ENCODE results near the gene XRCC1. TPM values are rescaled to one million over a fixed set of nuclear protein-coding genes. Genes with fewer than 3 reads are reported as not detected.
"Not testable (repeated sequence)": the region's sequence is repeated elsewhere in the genome, so short reads cannot be mapped to it uniquely, and the experiment has no call there.

XRCC1 gene
- total and polyA plus RNA-seq, 3 experiments from 2014 or later: 31.4 to 37.2 (median 37.0) TPM

GRCh38 chr19:43519436-43520088 is 55.8 kb downstream of the XRCC1 start:
- Mint-ChIP-seq H3K36me3 (peaks cover 0 to 16% (median 6%) of the 10 kb centered on the region in 3 donors), H3K4me1 (peaks cover 11 to 17% (median 16%) of the 10 kb centered on the region in 3 donors), H3K4me3 (no peak overlapping the region), H3K9me3 (no peaks in the 10 kb centered on the region), H3K27ac (peak overlapping the region; percentile 1 to 94 (median 26)), H3K27me3 (no peaks in the 10 kb centered on the region)
- CTCF ChIA-PET: interaction anchor here (0.6 to 12.3 kb wide), 30 partner anchors 9 to 155 kb away, joined by 3 to 316 read pairs (median 4); partner anchors contain the start of genes PHLDB3 and ZNF575
- Histone ChIP-seq H3K36me3 (ENCODE audit: insufficient read depth, low read length) (no peaks in the 10 kb centered on the region), H3K9me3 (ENCODE audit: low read length) (no peaks in the 10 kb centered on the region), H3K4me3 (ENCODE audit: low read length) (no peak overlapping the region), H3K4me1 (ENCODE audit: insufficient read depth, low read length) (peaks cover 4% of the 10 kb centered on the region), H3K27ac (ENCODE audit: low read depth, low read length) (no peak overlapping the region), H3K27me3 (ENCODE audit: insufficient read depth, low read length, poor library complexity, severe bottlenecking) (no peaks in the 10 kb centered on the region)
- DNase-seq: peak; percentile 65 to 85 (median 74)
- POLR2A ChIA-PET: interaction anchor here (0.5 to 1.9 kb wide), 4 partner anchors 69 to 150 kb away, joined by 4 to 13 read pairs (median 8); partner anchors contain the start of gene PLAUR

DNA sequence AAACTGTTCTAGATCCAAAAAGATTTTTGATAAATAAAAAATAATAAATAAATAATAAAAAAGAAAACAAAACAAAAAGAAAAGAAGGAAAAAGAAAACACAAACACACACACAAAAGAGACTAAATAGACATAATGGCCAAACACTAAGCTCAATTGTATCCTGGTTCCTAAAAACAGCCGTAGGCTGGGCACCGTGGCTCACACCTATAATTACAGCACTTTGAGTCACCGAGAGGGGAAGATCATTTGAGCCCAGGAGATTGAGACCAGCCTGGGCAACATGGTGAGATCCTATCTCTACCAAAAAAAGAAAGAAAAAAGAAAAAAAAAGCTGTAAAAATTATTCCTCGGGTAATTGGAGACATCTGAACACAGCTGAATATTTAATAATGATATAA is 57.3 kb downstream of the XRCC1 start:
- no peaks in the 10 kb centered on the region for H3K9me3 Mint-ChIP-seq
- H3K4me3 ChIP-seq (ENCODE audit: low read length): no peak overlapping the region
- no peaks in the 10 kb centered on the region for H3K4me1 ChIP-seq (ENCODE audit: insufficient read depth, low read length)
- no peak for DNase-seq
- no peak overlapping the region for H3K4me3 Mint-ChIP-seq
- no peaks in the 10 kb centered on the region for H3K36me3 ChIP-seq (ENCODE audit: insufficient read depth, low read length)
- H3K36me3 Mint-ChIP-seq: peaks cover 0 to 21% (median 6%) of the 10 kb centered on the region in 3 donors
- peaks cover 7 to 13% (median 11%) of the 10 kb centered on the region in 3 donors for H3K4me1 Mint-ChIP-seq
- H3K27ac Mint-ChIP-seq: no peak overlapping the region
- no peaks in the 10 kb centered on the region for H3K27me3 Mint-ChIP-seq
- no peak overlapping the region for H3K27ac ChIP-seq (ENCODE audit: low read depth, low read length)
- no peaks in the 10 kb centered on the region for H3K27me3 ChIP-seq (ENCODE audit: insufficient read depth, low read length, poor library complexity, severe bottlenecking)
- no peaks in the 10 kb centered on the region for H3K9me3 ChIP-seq (ENCODE audit: low read length)
- CTCF ChIA-PET: interaction anchor here (0.7 to 12.3 kb wide), 6 partner anchors 15 to 93 kb away, joined by 3 to 316 read pairs (median 10); partner anchors contain the start of gene ZNF575
- POLR2A ChIA-PET: interaction anchor here (0.6 kb wide), 1 partner anchor 14 kb away, joined by 4 read pairs; the partner anchor contains the start of gene PHLDB3

GRCh38 chr19:43512399-43512798 is 62.9 kb downstream of the XRCC1 start:
- H3K4me3 Mint-ChIP-seq; H3K27me3 ChIP-seq (ENCODE audit: insufficient read depth, low read length, poor library complexity, severe bottlenecking); DNase-seq; H3K27me3 Mint-ChIP-seq; H3K4me3 ChIP-seq (ENCODE audit: low read length); H3K9me3 Mint-ChIP-seq; POLR2A ChIA-PET; H3K4me1 Mint-ChIP-seq; H3K27ac ChIP-seq (ENCODE audit: low read depth, low read length); H3K9me3 ChIP-seq (ENCODE audit: low read length); H3K4me1 ChIP-seq (ENCODE audit: insufficient read depth, low read length): not testable (repeated sequence)
- CTCF ChIA-PET: interaction anchor here (1.7 kb wide), 1 partner anchor 83 kb away, joined by 4 read pairs; the partner anchor contains the start of gene IRGQ
- H3K36me3 Mint-ChIP-seq: peaks cover 0 to 43% (median 8%) of the 10 kb centered on the region in 3 donors
- peaks cover 22% of the 10 kb centered on the region for H3K36me3 ChIP-seq (ENCODE audit: insufficient read depth, low read length)
- H3K27ac Mint-ChIP-seq: peak overlapping the region in 1 of 8 donors; percentile 51

DNA sequence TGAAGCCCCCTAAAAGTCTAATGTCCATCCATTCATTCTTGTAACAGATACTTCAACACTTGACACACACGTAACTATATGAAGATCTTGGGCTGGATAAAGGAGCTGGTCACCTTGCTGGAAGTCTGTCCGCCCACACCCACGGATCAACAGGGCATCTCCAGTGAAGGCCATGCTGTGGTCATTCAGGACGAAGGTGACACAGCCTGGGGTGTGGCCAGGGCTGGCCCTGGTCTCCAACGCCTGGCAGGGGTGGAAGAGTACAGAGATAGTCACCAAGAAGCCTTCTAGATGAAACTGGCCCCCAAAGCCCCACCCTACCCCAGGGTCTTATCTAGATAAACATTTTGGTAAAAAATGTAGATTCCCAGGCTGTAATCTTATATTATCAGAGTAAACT is 64.0 kb downstream of the XRCC1 start:
- Mint-ChIP-seq H3K27me3 (no peaks in the 10 kb centered on the region), H3K9me3 (no peaks in the 10 kb centered on the region), H3K27ac (no peak overlapping the region), H3K4me3 (peak overlapping the region in 1 of 7 donors; percentile 50), H3K36me3 (peaks cover 0 to 40% (median 8%) of the 10 kb centered on the region in 3 donors), H3K4me1 (no peaks in the 10 kb centered on the region)
- Histone ChIP-seq H3K36me3 (ENCODE audit: insufficient read depth, low read length) (peaks cover 22% of the 10 kb centered on the region), H3K9me3 (ENCODE audit: low read length) (no peaks in the 10 kb centered on the region), H3K4me3 (ENCODE audit: low read length) (no peak overlapping the region), H3K27me3 (ENCODE audit: insufficient read depth, low read length, poor library complexity, severe bottlenecking) (no peaks in the 10 kb centered on the region), H3K4me1 (ENCODE audit: insufficient read depth, low read length) (no peaks in the 10 kb centered on the region), H3K27ac (ENCODE audit: low read depth, low read length) (no peak overlapping the region)
- no peak for DNase-seq
- ChIA-PET POLR2A (no interaction called here), CTCF (no interaction called here)

GRCh38 chr19:43510713-43511112 is 64.6 kb downstream of the XRCC1 start:
- Mint-ChIP-seq H3K4me1 (peaks cover 0 to 6% (median 0%) of the 10 kb centered on the region in 3 donors), H3K27ac (no peak overlapping the region), H3K36me3 (peaks cover 0 to 40% (median 8%) of the 10 kb centered on the region in 3 donors), H3K4me3 (no peak overlapping the region), H3K9me3 (no peaks in the 10 kb centered on the region), H3K27me3 (no peaks in the 10 kb centered on the region)
- Histone ChIP-seq H3K9me3 (ENCODE audit: low read length) (no peaks in the 10 kb centered on the region), H3K27me3 (ENCODE audit: insufficient read depth, low read length, poor library complexity, severe bottlenecking) (no peaks in the 10 kb centered on the region), H3K4me1 (ENCODE audit: insufficient read depth, low read length) (no peaks in the 10 kb centered on the region), H3K36me3 (ENCODE audit: insufficient read depth, low read length) (peaks cover 22% of the 10 kb centered on the region), H3K4me3 (ENCODE audit: low read length) (no peak overlapping the region), H3K27ac (ENCODE audit: low read depth, low read length) (no peak overlapping the region)
- CTCF ChIA-PET: interaction anchor here (0.7 to 0.9 kb wide), 2 partner anchors 9 to 10 kb away, joined by 3 to 5 read pairs; no protein-coding TSS in a partner anchor
- POLR2A ChIA-PET: interaction anchor here (0.6 kb wide), 2 partner anchors 91 to 756 kb away, joined by 3 to 5 read pairs; no protein-coding TSS in a partner anchor
- no peak for DNase-seq

GRCh38 chr19:43507880-43508279 is 67.4 kb downstream of the XRCC1 start:
- H3K4me1 ChIP-seq (ENCODE audit: insufficient read depth, low read length): peaks cover 13% of the 10 kb centered on the region
- no peak overlapping the region for H3K4me3 ChIP-seq (ENCODE audit: low read length)
- no peak for DNase-seq
- peaks cover 0 to 47% (median 8%) of the 10 kb centered on the region in 3 donors for H3K36me3 Mint-ChIP-seq
- H3K27ac Mint-ChIP-seq: peak overlapping the region in 4 of 8 donors; percentile 38 to 95 (median 78)
- no peak overlapping the region for H3K4me3 Mint-ChIP-seq
- H3K27me3 Mint-ChIP-seq: no peaks in the 10 kb centered on the region
- H3K36me3 ChIP-seq (ENCODE audit: insufficient read depth, low read length): peaks cover 22% of the 10 kb centered on the region
- no peaks in the 10 kb centered on the region for H3K9me3 ChIP-seq (ENCODE audit: low read length)
- no peak overlapping the region for H3K27ac ChIP-seq (ENCODE audit: low read depth, low read length)
- POLR2A ChIA-PET: interaction anchor here (0.6 kb wide), 1 partner anchor 54 kb away, joined by 3 read pairs; no protein-coding TSS in a partner anchor
- no peaks in the 10 kb centered on the region for H3K27me3 ChIP-seq (ENCODE audit: insufficient read depth, low read length, poor library complexity, severe bottlenecking)
- H3K9me3 Mint-ChIP-seq: no peaks in the 10 kb centered on the region
- H3K4me1 Mint-ChIP-seq: peaks cover 15 to 25% (median 20%) of the 10 kb centered on the region in 3 donors
- CTCF ChIA-PET: interaction anchor here (0.9 kb wide), 1 partner anchor 87 kb away, joined by 3 read pairs; no protein-coding TSS in a partner anchor

DNA sequence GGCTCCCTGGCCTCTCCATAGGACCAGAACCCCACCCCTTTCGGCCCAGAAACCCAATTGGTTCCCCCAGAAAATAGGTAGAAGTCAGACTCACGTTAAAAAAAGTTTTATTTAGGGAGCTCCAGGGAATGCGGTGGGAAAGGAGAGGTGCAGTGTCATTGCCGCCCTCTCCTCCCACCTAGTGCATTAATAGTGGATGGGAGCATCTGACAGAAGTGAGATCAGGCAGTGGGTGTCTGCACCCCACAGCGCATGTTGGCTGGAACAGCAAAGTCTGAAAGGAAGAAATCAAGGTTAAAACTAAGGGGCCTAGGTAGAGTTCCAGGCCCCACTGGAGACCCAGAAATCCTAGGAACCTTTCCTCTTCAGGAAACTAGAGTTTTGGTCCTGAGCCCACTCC is 68.7 kb downstream of the XRCC1 start:
- Mint-ChIP-seq H3K27me3 (no peaks in the 10 kb centered on the region), H3K9me3 (no peaks in the 10 kb centered on the region), H3K36me3 (peaks cover 0 to 47% (median 8%) of the 10 kb centered on the region in 3 donors), H3K4me3 (peak overlapping the region in 1 of 7 donors; percentile 65), H3K4me1 (peaks cover 21 to 34% (median 23%) of the 10 kb centered on the region in 3 donors), H3K27ac (peak overlapping the region in 6 of 8 donors; percentile 72 to 94 (median 84))
- ChIA-PET POLR2A (no interaction called here), CTCF (no interaction called here)
- Histone ChIP-seq H3K27me3 (ENCODE audit: insufficient read depth, low read length, poor library complexity, severe bottlenecking) (no peaks in the 10 kb centered on the region), H3K36me3 (ENCODE audit: insufficient read depth, low read length) (peaks cover 22% of the 10 kb centered on the region), H3K4me3 (ENCODE audit: low read length) (no peak overlapping the region), H3K4me1 (ENCODE audit: insufficient read depth, low read length) (peaks cover 17% of the 10 kb centered on the region), H3K9me3 (ENCODE audit: low read length) (no peaks in the 10 kb centered on the region), H3K27ac (ENCODE audit: low read depth, low read length) (no peak overlapping the region)
- no peak for DNase-seq

DNA sequence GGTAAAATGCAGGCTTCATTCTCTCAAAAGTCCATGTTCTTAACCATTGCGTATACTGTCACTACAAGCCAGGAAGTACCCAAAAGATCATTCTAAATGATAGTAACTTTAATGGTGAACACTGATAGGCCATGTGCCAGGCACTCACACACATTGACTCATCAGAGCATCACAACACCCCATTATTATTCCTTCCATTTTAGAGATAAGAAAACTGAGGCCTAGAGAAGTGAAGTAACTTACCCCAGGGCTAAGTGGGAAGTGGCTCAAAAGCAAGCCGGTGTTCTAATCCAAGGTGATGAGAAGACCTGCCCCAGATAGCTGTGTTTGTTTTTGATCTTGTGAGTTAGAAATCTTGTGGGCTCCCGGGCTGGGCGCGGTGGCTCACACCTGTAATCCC is 69.4 kb downstream of the XRCC1 start:
- POLR2A ChIA-PET: interaction anchor here (2.4 kb wide), 1 partner anchor 43 kb away, joined by 35 read pairs; no protein-coding TSS in a partner anchor
- Mint-ChIP-seq H3K4me1 (peaks cover 22 to 38% (median 25%) of the 10 kb centered on the region in 3 donors), H3K27ac (peak overlapping the region; percentile 72 to 94 (median 84)), H3K4me3 (peak overlapping the region; percentile 8 to 65 (median 43)), H3K9me3 (no peaks in the 10 kb centered on the region), H3K36me3 (peaks cover 0 to 43% (median 8%) of the 10 kb centered on the region in 3 donors), H3K27me3 (no peaks in the 10 kb centered on the region)
- Histone ChIP-seq H3K27me3 (ENCODE audit: insufficient read depth, low read length, poor library complexity, severe bottlenecking) (no peaks in the 10 kb centered on the region), H3K4me3 (ENCODE audit: low read length) (no peak overlapping the region), H3K36me3 (ENCODE audit: insufficient read depth, low read length) (peaks cover 18% of the 10 kb centered on the region), H3K27ac (ENCODE audit: low read depth, low read length) (no peak overlapping the region), H3K9me3 (ENCODE audit: low read length) (no peaks in the 10 kb centered on the region), H3K4me1 (ENCODE audit: insufficient read depth, low read length) (peaks cover 17% of the 10 kb centered on the region)
- DNase-seq: no peak
- CTCF ChIA-PET: interaction anchor here (0.6 to 2.7 kb wide), 3 partner anchors 14 to 88 kb away, joined by 4 to 8 read pairs (median 5); no protein-coding TSS in a partner anchor

All from CD8-positive, alpha-beta memory T cell (primary cell).